ENCODE data around the gene ACIN1. TPM values are rescaled to one million over a fixed set of nuclear protein-coding genes. Genes with fewer than 3 reads are reported as not detected.

The ACIN1 gene
- total and polyA plus RNA-seq, 2 of the 13 experiments (the other 11 are each of a cell fraction or from before 2014, with no cell fraction given): 165 to 183 TPM

DNA sequence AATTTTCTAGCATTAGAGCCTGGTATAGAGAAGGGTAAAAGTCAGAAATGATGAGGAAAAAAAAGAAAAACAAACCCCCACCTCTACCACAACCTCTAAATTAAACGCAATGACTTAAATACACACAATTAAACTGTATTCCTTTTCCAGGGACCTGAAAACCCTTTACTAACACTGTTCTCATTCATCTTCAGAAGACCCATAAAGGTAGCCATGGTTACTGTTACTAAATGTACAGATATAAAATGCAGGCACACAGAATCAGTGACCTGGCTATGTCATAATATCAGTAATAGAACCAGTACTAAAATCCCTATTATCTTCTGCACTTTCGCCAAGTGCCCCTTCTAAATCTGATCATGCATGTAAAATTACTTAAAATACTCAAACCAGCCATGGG is 1.4 kb downstream of the ACIN1 start:
- peak overlapping the region; percentile 96 for H3K9ac ChIP-seq (ENCODE audit: insufficient read depth, low read depth, low read length)

More for the DNA sequence above, 1.4 kb downstream of the ACIN1 start:
- intact Hi-C loops (cut with micrococcal nuclease; ENCODE audit: unreplicated experiment) (loop anchor here (10.0 kb wide), 1 partner anchor 1021 kb away; the partner anchor contains the start of genes DCAF11 and NRL), in situ Hi-C loops (cut with HindIII; ENCODE audit: extremely low pct_ligation_motif_present, low pct_unique_long_range_greater_than_20kb) (no loop called here)
- Histone ChIP-seq H3K9me3 (ENCODE audit: low read length) (no peaks in the 10 kb centered on the region), H3K27me3 (ENCODE audit: control insufficient read depth in 1 of 2, insufficient read depth in 2 of 2, low read length in 2 of 2) (no peaks in the 10 kb centered on the region; a peak in 1 of 5 replicates), H2AFZ (ENCODE audit: low read length) (no peak overlapping the region), H3K36me3 (replicated peaks in 1 of 2; ENCODE audit: control insufficient read depth in 1 of 2, insufficient read depth in 2 of 2, low read length in 2 of 2) (peaks cover 39 to 64% of the 10 kb centered on the region in 2 experiments), H3K4me3 (replicated peaks in 1 of 3; ENCODE audit: insufficient read depth in 1 of 3, low read depth in 2 of 3, low read length in 3 of 3) (peak overlapping the region; percentile 71 to 96 (median 95); a peak in 5 of 6 replicates), H4K20me1 (ENCODE audit: insufficient read depth, low read length) (peaks cover 28% of the 10 kb centered on the region), H3K4me1 (ENCODE audit: insufficient read depth, low read length) (peaks cover 37% of the 10 kb centered on the region), H3K79me2 (ENCODE audit: insufficient read depth, low read length) (peaks cover 79% of the 10 kb centered on the region), H3K27ac (ENCODE audit: extremely low read length, insufficient read depth, low read length) (peak overlapping the region; percentile 89), H3K4me2 (ENCODE audit: low read depth, low read length) (peak overlapping the region; percentile 83)
- no peak for FAIRE-seq
- CTCF ChIA-PET (ENCODE audit: low intra/inter-chr PET ratio, low total read pairs): interaction anchor here (1.9 to 3.0 kb wide), 2 partner anchors 17 to 25 kb away, joined by 7 to 20 read pairs; no protein-coding TSS in a partner anchor
- POLR2A ChIA-PET: interaction anchor here (2.4 to 3.6 kb wide), 7 partner anchors 15 to 213 kb away, joined by 24 to 146 read pairs (median 66); partner anchors contain the start of genes BCL2L2, PPP1R3E and PRMT5
- no peak for DNase-seq (ENCODE audit: low spot score)
- TF ChIP-seq, protein P1, sequence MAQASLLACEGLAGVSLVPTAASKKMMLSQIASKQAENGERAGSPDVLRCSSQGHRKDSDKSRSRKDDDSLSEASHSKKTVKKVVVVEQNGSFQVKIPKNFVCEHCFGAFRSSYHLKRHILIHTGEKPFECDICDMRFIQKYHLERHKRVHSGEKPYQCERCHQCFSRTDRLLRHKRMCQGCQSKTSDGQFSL (CRISPR knock-in tag; IDR thresholded peaks at IDR 0.05): 0 out of 2 replicates have a peak, but pooled peaks have one; percentile 19
- no peak for TF ChIP-seq ATF7 (IDR thresholded peaks at IDR 0.05)
- no peak for TF ChIP-seq ATF7 (CRISPR knock-in tag; IDR thresholded peaks at IDR 0.05)
- 0 out of 2 replicates have a peak, but pooled peaks have one; percentile 42 for TF ChIP-seq NCOA5 (CRISPR knock-in tag; IDR thresholded peaks at IDR 0.05)
- TF ChIP-seq HOXA5 (CRISPR knock-in tag; IDR thresholded peaks at IDR 0.05): 0 out of 2 replicates have a peak, but pooled peaks have one; percentile 25
- 0 out of 2 replicates have a peak, but pooled peaks have one; percentile 20 for TF ChIP-seq ZNF652 (CRISPR knock-in tag; IDR thresholded peaks at IDR 0.05; ENCODE audit: borderline replicate concordance, low read depth)
- peak; percentile 6; the same call in 1 of the 2 replicates for TF ChIP-seq RFX1 (IDR thresholded peaks at IDR 0.05)
- TF ChIP-seq ZNF549 (CRISPR knock-in tag; IDR thresholded peaks at IDR 0.05): 0 out of 2 replicates have a peak, but pooled peaks have one; percentile 36
- TF ChIP-seq MTF1 (CRISPR knock-in tag; IDR thresholded peaks at IDR 0.05): 0 out of 2 replicates have a peak, but pooled peaks have one; percentile 20
- TF ChIP-seq SRSF9 (IDR thresholded peaks at IDR 0.05; ENCODE audit: borderline replicate concordance, insufficient read depth, low read depth, low read length, poor library complexity, severe bottlenecking): no peak
- TF ChIP-seq, protein P2, sequence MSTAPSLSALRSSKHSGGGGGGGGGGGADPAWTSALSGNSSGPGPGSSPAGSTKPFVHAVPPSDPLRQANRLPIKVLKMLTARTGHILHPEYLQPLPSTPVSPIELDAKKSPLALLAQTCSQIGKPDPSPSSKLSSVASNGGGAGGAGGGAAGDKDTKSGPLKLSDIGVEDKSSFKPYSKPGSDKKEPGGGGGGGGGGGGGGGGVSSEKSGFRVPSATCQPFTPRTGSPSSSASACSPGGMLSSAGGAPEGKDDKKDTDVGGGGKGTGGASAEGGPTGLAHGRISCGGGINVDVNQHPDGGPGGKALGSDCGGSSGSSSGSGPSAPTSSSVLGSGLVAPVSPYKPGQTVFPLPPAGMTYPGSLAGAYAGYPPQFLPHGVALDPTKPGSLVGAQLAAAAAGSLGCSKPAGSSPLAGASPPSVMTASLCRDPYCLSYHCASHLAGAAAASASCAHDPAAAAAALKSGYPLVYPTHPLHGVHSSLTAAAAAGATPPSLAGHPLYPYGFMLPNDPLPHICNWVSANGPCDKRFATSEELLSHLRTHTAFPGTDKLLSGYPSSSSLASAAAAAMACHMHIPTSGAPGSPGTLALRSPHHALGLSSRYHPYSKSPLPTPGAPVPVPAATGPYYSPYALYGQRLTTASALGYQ (CRISPR knock-in tag; IDR thresholded peaks at IDR 0.05): peak; percentile 68; the same call in 1 of the 2 replicates
- 0 out of 2 replicates have a peak, but pooled peaks have one; percentile 55 for TF ChIP-seq KLF12 (CRISPR knock-in tag; IDR thresholded peaks at IDR 0.05; ENCODE audit: borderline replicate concordance)
- no peak for TF ChIP-seq RBAK (CRISPR knock-in tag; IDR thresholded peaks at IDR 0.05)
- TF ChIP-seq, protein P3, sequence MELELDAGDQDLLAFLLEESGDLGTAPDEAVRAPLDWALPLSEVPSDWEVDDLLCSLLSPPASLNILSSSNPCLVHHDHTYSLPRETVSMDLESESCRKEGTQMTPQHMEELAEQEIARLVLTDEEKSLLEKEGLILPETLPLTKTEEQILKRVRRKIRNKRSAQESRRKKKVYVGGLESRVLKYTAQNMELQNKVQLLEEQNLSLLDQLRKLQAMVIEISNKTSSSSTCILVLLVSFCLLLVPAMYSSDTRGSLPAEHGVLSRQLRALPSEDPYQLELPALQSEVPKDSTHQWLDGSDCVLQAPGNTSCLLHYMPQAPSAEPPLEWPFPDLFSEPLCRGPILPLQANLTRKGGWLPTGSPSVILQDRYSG (CRISPR knock-in tag; IDR thresholded peaks at IDR 0.05): 0 out of 2 replicates have a peak, but pooled peaks have one; percentile 3
- no peak for TF ChIP-seq ZFP90 (CRISPR knock-in tag; IDR thresholded peaks at IDR 0.05; ENCODE audit: borderline replicate concordance)
- TF ChIP-seq MED1 (CRISPR knock-in tag; IDR thresholded peaks at IDR 0.05): 0 out of 2 replicates have a peak, but pooled peaks have one; percentile 8
- ATAC-seq: no peak
- BruUV-seq (replicated peaks): no TSS peak
- 92% methylated on average over 2 of the region's 2 CpGs for WGBS (ENCODE audit: low lambda C conversion rate)

Measured in HepG2 (cell line).